MM.1S (cell line): ENCODE measurements around the gene SF3B2.

Experiments used
- CTCF ChIP-seq: fragments of 300-600 bp; sonication (generic); IDR thresholded peaks from 2 replicates; pipeline ENCODE4 v1.5.1; 2016; ENCODE audit warnings: antibody characterized with exemption, low read length, mixed read lengths
- EZH2 ChIP-seq: fragments of 300-600 bp; sonication (generic); optimal IDR thresholded peaks from 2 replicates; pipeline ENCODE3; 2017; ENCODE audit warnings: low read depth, mild to moderate bottlenecking, antibody characterized with exemption, low read length, mixed read lengths
- EZH2phosphoT487 ChIP-seq: fragments of 300-600 bp; sonication (generic); IDR thresholded peaks from 2 replicates; pipeline ENCODE4 v1.6.1; 2018; ENCODE audit warnings: antibody characterized with exemption, low read length

DNA sequence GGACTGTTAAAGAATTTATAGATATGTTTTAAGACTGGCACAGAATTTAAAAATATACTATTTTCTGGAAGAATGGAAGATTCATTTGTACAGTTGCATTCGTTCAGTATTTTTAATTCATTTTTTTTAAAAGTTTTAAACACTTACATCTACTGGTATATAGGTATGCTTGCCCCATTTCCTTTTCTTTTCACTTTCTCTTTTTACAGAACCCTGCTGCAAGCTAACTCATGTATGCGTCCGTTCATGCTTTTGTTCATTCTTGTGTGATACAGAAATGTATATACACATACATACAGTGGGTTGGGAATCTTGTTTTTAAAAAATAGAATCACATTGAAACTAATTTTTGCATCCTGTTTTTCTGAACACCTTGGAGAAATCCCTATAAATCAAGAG, 48.9 kb downstream of the SF3B2 start:
- TF ChIP-seq CTCF (no peak), EZH2 (no peak), EZH2phosphoT487 (no peak)
